ENCODE results near the gene COPE. TPM values are rescaled to one million over a fixed set of nuclear protein-coding genes. Genes with fewer than 3 reads are reported as not detected.

The COPE gene
- 100 to 1,000 TPM; 169 to 229 (median 203) TPM for total RNA-seq

GRCh38 chr19:18919086-18919899, at the start of gene COPE, which contains the start of gene DDX49:
Gene COPE (minus strand): TSS chr19:18919387. CDS start chr19:18919348, 39 bp downstream.
Gene DDX49 (plus strand): TSS chr19:18919715. CDS start chr19:18919742, 27 bp downstream.
- ATAC-seq (peak; percentile 99 to 100), DNase-seq (peak; percentile 99)
- H3K4me1 ChIP-seq, result peaks cover 23% of the 10 kb centered on the region in 2 donors
- in situ Hi-C loops (cut with MboI; ENCODE audit: low sequenced_read_pairs in 4 of 4) (no loop called here), intact Hi-C loops (cut with DNase I; ENCODE audit: low total_unique reads) (loop anchor here (1.0 to 2.0 kb wide), 3 partner anchors 21 to 114 kb away; partner anchors contain the start of genes ARMC6 and SUGP2)
- peak within 1 kb of the TSS; percentile 88 to 99 (median 97) for H3K4me3 ChIP-seq
- no peaks in the 10 kb centered on the region for H3K9me3 ChIP-seq
- no peaks in the 10 kb centered on the region for H3K27me3 ChIP-seq
- peaks cover 0 to 30% of the 10 kb centered on the region in 2 donors for H3K36me3 ChIP-seq
- H3K27ac ChIP-seq, result peak within 1 kb of the TSS; percentile 83 to 93 (median 88)
- TF ChIP-seq CTCF (IDR thresholded peaks at IDR 0.05 in 4 of 5, conservative IDR thresholded peaks at IDR 0.05 in 1 of 5) (no peak), POLR2A (IDR thresholded peaks at IDR 0.05) (peak; percentile 78 to 83)

- intact Hi-C loops (cut with DNase I; ENCODE audit: low total_unique reads) (no loop called here), in situ Hi-C loops (cut with MboI; ENCODE audit: low sequenced_read_pairs in 4 of 4) (no loop called here)
- Histone ChIP-seq H3K27ac (peak overlapping the region; percentile 54 to 75 (median 64)), H3K27me3 (peaks cover 0 to 13% (median 1%) of the 10 kb centered on the region in 3 donors), H3K4me1 (peaks cover 3 to 12% of the 10 kb centered on the region in 2 donors), H3K4me3 (peak overlapping the region in 1 of 4 donors; percentile 31), H3K9me3 (no peaks in the 10 kb centered on the region), H3K36me3 (no peaks in the 10 kb centered on the region)
- no peak for TF ChIP-seq CTCF (IDR thresholded peaks at IDR 0.05 in 4 of 5, conservative IDR thresholded peaks at IDR 0.05 in 1 of 5)
- peak in 1 of 2 donors; percentile 4 for TF ChIP-seq POLR2A (IDR thresholded peaks at IDR 0.05)
- DNase-seq (peak; percentile 43 to 76), ATAC-seq (peak; percentile 73 to 95)
Measured at GRCh38 chr19:18967358-18968146, 48.4 kb upstream of the COPE start.

GRCh38 chr19:18966307-18966706, 47.1 kb upstream of the COPE start:
- H3K9me3 ChIP-seq, result no peaks in the 10 kb centered on the region
- DNase-seq (no peak), ATAC-seq (no peak)
- H3K4me3 ChIP-seq, result no peak overlapping the region
- TF ChIP-seq CTCF (IDR thresholded peaks at IDR 0.05 in 4 of 5, conservative IDR thresholded peaks at IDR 0.05 in 1 of 5) (no peak), POLR2A (IDR thresholded peaks at IDR 0.05) (peak in 1 of 2 donors; percentile 17)
- H3K4me1 ChIP-seq, result peaks cover 3 to 12% of the 10 kb centered on the region in 2 donors
- intact Hi-C loops (cut with DNase I; ENCODE audit: low total_unique reads) (no loop called here), in situ Hi-C loops (cut with MboI; ENCODE audit: low sequenced_read_pairs in 4 of 4) (no loop called here)
- H3K27ac ChIP-seq, result no peak overlapping the region
- no peaks in the 10 kb centered on the region for H3K36me3 ChIP-seq
- H3K27me3 ChIP-seq, result peaks cover 0 to 23% (median 13%) of the 10 kb centered on the region in 3 donors

DNA sequence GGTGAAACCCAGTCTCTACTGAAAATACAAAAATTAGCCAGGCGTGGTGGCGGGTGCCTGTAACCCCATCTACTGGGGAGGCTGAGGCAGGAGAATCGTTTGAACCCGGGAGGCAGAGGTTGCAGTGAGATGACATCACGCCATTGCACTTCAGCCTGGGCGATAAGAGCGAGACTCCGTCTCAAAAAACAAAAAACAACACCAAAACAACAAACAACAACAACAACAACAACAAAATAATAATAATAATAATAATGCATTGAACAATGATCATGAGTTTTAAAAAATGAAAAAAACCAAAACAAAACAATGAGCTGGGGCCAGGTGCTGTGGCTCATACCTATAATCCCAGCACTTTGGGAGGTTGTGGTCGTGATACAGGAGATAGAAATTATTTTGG, 44.9 kb upstream of the COPE start:
- in situ Hi-C loops (cut with MboI; ENCODE audit: low sequenced_read_pairs in 4 of 4) (no loop called here), intact Hi-C loops (cut with DNase I; ENCODE audit: low total_unique reads) (no loop called here)
- TF ChIP-seq CTCF (IDR thresholded peaks at IDR 0.05 in 4 of 5, conservative IDR thresholded peaks at IDR 0.05 in 1 of 5) (no peak), POLR2A (IDR thresholded peaks at IDR 0.05) (no peak)
- Histone ChIP-seq H3K27me3 (peaks cover 0 to 23% (median 15%) of the 10 kb centered on the region in 3 donors), H3K9me3 (no peaks in the 10 kb centered on the region), H3K4me3 (no peak overlapping the region), H3K27ac (no peak overlapping the region), H3K36me3 (no peaks in the 10 kb centered on the region), H3K4me1 (peaks cover 3 to 12% of the 10 kb centered on the region in 2 donors)
- no peak for ATAC-seq
- DNase-seq, result no peak

Data from gastrocnemius medialis (tissue), 4 donors.